Measurements from ENCODE around the gene SF3B2.

The SF3B2 gene

GRCh38 chr11:66115638-66116301 lies 63.6 kb downstream of the SF3B2 start:
- Mint-ChIP-seq H3K9me3 (no peaks in the 10 kb centered on the region), H3K36me3 (peaks cover 5% of the 10 kb centered on the region), H3K4me3 (peak overlapping the region; percentile 64), H3K27ac (peak overlapping the region; percentile 91), H3K4me1 (peaks cover 75% of the 10 kb centered on the region)
- peak; percentile 80 for ATAC-seq
- DNase-seq (ENCODE audit: low spot score in 2 of 2), result no peak

- Mint-ChIP-seq H3K27ac (peak overlapping the region; percentile 91), H3K4me1 (peaks cover 77% of the 10 kb centered on the region), H3K4me3 (peak overlapping the region; percentile 64), H3K36me3 (peaks cover 11% of the 10 kb centered on the region), H3K9me3 (no peaks in the 10 kb centered on the region)
- ATAC-seq (peak; percentile 68), DNase-seq (ENCODE audit: low spot score in 2 of 2) (no peak)
These were observed 64.6 kb downstream of the SF3B2 start for GRCh38 chr11:66116576-66117361.

GRCh38 chr11:66118847-66119246 lies 66.7 kb downstream of the SF3B2 start:
- no peak for DNase-seq (ENCODE audit: low spot score in 2 of 2)
- peak overlapping the region; percentile 56 for H3K27ac Mint-ChIP-seq
- no peak overlapping the region for H3K4me3 Mint-ChIP-seq
- peaks cover 65% of the 10 kb centered on the region for H3K4me1 Mint-ChIP-seq
- H3K36me3 Mint-ChIP-seq, result peaks cover 11% of the 10 kb centered on the region
- no peak for ATAC-seq
- H3K9me3 Mint-ChIP-seq, result no peaks in the 10 kb centered on the region
